Skeletal muscle satellite cell (primary cell): ENCODE data around the gene SLC38A6.
"Not testable (repeated sequence)": the region's sequence is repeated elsewhere in the genome, so short reads cannot be mapped to it uniquely, and the experiment has no call there.

Experiments
- H3K27me3 ChIP-seq: 2 replicates; pipeline ENCODE4 v1.7.0; 2013; ENCODE audit warnings: low read length; ENCODE audit not compliant: control insufficient read depth, insufficient read depth
- H3K36me3 ChIP-seq: 2 replicates; pipeline ENCODE4 v1.7.0; 2013; ENCODE audit warnings: mild to moderate bottlenecking, control low read depth, low read length; ENCODE audit not compliant: insufficient read depth
- H3K4me1 ChIP-seq: 2 replicates; pipeline ENCODE4 v1.7.0; 2013; ENCODE audit warnings: low read length; ENCODE audit not compliant: control insufficient read depth, insufficient read depth
- H3K4me2 ChIP-seq: 2 replicates; pipeline ENCODE4 v1.7.0; 2013; ENCODE audit warnings: mild to moderate bottlenecking, low read length
- H3K4me3 ChIP-seq: 2 replicates; pipeline ENCODE4 v1.7.0; 2013; ENCODE audit warnings: low read length
- H3K9ac ChIP-seq: 2 replicates; pipeline ENCODE4 v1.7.0; 2013; ENCODE audit warnings: mild to moderate bottlenecking, low read depth, low read length, moderate library complexity
- H3K9me3 ChIP-seq: replicated peaks from 2 replicates; pipeline ENCODE4 v1.7.0; 2013; ENCODE audit warnings: mild to moderate bottlenecking, control low read depth, low read length

SLC38A6 gene

DNA sequence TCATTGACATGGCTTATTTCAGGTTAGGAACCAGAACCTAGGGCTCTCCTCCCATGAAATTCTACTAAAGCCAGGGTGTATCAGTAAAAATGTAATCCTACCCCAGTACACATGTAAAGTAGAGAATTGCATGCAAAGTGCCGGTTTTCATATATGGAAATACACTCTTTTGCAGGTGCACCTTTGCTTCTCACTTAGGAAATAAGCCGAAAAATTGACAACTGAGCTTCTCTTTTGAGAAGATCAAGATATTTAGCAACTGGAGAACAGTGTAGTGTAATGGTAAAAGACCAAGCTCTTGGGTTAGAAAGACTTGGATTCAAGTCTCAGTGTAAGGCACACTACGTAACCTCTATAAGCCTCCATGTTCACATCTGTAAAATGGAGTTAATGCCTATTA, 82.4 kb downstream of the SLC38A6 start:
- no peak overlapping the region for H3K4me2 ChIP-seq
- no peaks in the 10 kb centered on the region for H3K4me1 ChIP-seq
- H3K9ac ChIP-seq: no peak overlapping the region
- no peak overlapping the region for H3K4me3 ChIP-seq
- peaks cover 8% of the 10 kb centered on the region for H3K36me3 ChIP-seq
- H3K27me3 ChIP-seq: no peaks in the 10 kb centered on the region
- H3K9me3 ChIP-seq: no peaks in the 10 kb centered on the region

DNA sequence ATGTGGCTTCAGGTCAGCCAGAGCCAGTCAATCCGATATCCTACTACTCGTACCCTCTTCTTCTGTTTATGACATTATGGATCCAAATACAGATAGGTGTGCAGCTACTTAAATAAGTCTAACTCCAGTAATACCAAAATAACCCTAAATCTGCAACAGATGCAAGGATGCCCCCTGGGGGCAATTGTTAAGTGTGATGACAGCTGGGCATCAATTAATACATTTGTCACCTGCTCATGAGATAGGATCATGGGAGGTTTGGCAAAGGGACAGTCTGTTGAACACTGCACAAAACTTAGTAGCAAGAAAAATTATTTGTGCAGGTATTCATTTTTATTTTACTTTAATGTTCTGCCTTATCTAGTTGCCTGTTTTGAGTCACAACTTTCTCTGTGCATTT, 83.2 kb downstream of the SLC38A6 start:
- Histone ChIP-seq H3K4me1 (no peaks in the 10 kb centered on the region), H3K4me3 (no peak overlapping the region), H3K4me2 (no peak overlapping the region), H3K27me3 (no peaks in the 10 kb centered on the region), H3K36me3 (peaks cover 11% of the 10 kb centered on the region), H3K9ac (no peak overlapping the region), H3K9me3 (no peaks in the 10 kb centered on the region)

DNA sequence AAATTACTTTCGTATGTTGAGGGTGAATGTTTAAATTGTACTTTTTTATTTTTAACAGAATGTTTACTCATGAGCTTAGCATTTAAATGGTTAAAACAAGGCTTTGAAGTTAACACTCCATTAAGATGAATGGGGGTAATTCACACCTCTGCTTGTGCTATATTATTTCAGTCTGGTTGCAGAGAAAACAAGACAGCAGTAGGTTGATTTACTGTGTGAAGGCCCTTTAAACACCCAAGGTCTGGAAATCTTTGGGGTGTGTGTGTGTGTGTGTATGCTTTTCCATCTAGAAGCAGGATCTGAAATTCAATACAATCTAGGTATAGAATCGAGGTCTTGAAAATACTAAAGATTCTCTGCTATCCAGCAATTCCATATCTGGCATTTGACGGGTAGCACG, 83.8 kb downstream of the SLC38A6 start:
- Histone ChIP-seq H3K4me2 (no peak overlapping the region), H3K9me3 (no peaks in the 10 kb centered on the region), H3K27me3 (no peaks in the 10 kb centered on the region), H3K4me1 (no peaks in the 10 kb centered on the region), H3K4me3 (no peak overlapping the region), H3K9ac (no peak overlapping the region), H3K36me3 (peaks cover 15% of the 10 kb centered on the region)

DNA sequence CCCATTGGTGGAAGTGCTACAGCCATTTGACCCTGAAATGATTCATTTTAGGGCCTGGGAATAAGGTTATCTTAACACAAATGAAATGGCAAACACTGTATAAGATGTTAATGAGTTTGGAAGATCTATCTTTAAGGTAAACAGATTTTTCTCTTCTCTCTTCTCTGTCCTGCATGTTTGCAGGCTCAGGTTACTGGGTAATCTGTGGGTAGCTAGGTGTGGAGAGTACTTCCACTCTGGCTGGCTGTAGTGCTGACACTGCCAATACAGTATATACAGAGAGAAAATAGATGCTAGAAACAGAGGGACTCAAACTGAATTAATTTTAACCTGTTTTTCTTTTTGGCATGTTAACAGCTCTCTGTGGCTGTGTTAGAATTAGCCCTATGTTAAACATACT, 84.6 kb downstream of the SLC38A6 start:
- no peaks in the 10 kb centered on the region for H3K27me3 ChIP-seq
- H3K4me1 ChIP-seq: no peaks in the 10 kb centered on the region
- H3K9ac ChIP-seq: no peak overlapping the region
- H3K9me3 ChIP-seq: no peaks in the 10 kb centered on the region
- peaks cover 15% of the 10 kb centered on the region for H3K36me3 ChIP-seq
- no peak overlapping the region for H3K4me3 ChIP-seq
- no peak overlapping the region for H3K4me2 ChIP-seq

DNA sequence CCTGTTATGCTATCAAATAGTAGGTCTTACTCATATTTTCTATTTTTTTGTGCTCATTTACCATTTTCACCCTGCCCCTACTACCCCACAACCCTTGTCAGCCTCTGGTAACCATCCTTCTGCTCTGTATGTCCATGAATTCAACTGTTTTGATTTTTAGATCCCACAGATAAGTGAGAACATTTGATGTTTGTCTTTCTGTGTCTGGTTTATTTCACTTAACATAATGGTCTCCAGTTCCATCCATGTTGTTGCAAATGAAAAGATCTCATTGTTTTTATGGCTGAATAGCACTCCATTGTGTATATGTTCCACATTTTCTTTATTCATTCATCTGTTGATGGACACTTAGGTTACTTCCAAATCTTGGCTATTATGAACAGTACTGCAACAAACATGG, 91.4 kb downstream of the SLC38A6 start:
- H3K9me3 ChIP-seq, H3K4me3 ChIP-seq, H3K27me3 ChIP-seq, H3K36me3 ChIP-seq, H3K4me2 ChIP-seq, H3K9ac ChIP-seq: not testable (repeated sequence)
- peaks cover 13% of the 10 kb centered on the region for H3K4me1 ChIP-seq

- no peaks in the 10 kb centered on the region for H3K27me3 ChIP-seq
- no peak overlapping the region for H3K4me2 ChIP-seq
- no peak overlapping the region for H3K4me3 ChIP-seq
- H3K9ac ChIP-seq: no peak overlapping the region
- H3K36me3 ChIP-seq: peaks cover 5% of the 10 kb centered on the region
- peaks cover 23% of the 10 kb centered on the region for H3K4me1 ChIP-seq
- H3K9me3 ChIP-seq: no peaks in the 10 kb centered on the region
Observed at GRCh38 chr14:61074852-61075251, 93.8 kb downstream of the SLC38A6 start.

DNA sequence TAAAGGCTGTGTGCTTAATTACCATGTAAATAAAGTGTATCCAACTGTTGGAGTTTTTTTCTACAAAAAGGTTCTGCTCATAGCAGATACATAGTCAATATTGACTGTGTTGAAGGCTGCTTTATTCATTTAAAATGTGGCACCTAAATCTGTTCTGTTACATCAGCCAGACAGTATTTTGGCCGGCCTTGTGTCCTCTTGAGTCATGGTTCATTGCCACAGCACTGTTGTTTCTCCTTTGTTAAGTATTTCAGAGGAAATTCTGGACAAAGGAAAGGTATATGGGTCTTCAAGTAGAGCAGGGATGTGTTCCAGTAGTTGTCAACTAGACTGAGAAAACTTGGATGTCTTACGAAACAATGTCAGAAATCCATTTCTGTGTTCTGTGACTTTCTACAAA, 95.5 kb downstream of the SLC38A6 start:
- peaks cover 10% of the 10 kb centered on the region for H3K36me3 ChIP-seq
- H3K9me3 ChIP-seq: no peaks in the 10 kb centered on the region
- no peaks in the 10 kb centered on the region for H3K27me3 ChIP-seq
- no peak overlapping the region for H3K4me3 ChIP-seq
- H3K9ac ChIP-seq: no peak overlapping the region
- H3K4me2 ChIP-seq: no peak overlapping the region
- peaks cover 27% of the 10 kb centered on the region for H3K4me1 ChIP-seq

DNA sequence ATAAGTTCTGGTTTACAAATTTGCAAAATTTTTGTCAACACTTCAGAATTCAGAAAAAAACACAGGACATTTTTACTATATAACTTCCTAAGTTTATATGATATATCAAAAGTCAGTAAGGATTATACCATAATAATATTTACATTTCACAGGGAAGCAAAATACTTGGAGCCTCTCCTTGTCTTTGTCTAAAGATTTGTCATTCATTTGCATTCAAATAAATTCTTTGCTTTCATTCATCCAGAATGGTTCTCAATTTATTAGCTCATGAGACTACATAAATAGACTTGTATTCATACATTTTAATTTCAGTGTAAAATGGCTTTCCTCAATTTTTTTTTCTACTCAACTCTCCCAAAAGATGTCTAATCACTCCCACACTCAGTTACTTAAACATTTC, 96.4 kb downstream of the SLC38A6 start:
- no peak overlapping the region for H3K9ac ChIP-seq
- no peak overlapping the region for H3K4me3 ChIP-seq
- H3K9me3 ChIP-seq: no peaks in the 10 kb centered on the region
- H3K4me2 ChIP-seq: no peak overlapping the region
- no peaks in the 10 kb centered on the region for H3K27me3 ChIP-seq
- H3K4me1 ChIP-seq: peaks cover 27% of the 10 kb centered on the region
- H3K36me3 ChIP-seq: peaks cover 10% of the 10 kb centered on the region

- Histone ChIP-seq H3K4me3 (no peak overlapping the region), H3K4me1 (peaks cover 27% of the 10 kb centered on the region), H3K4me2 (no peak overlapping the region), H3K27me3 (no peaks in the 10 kb centered on the region), H3K9me3 (no peaks in the 10 kb centered on the region), H3K9ac (no peak overlapping the region), H3K36me3 (peaks cover 12% of the 10 kb centered on the region)
Observed at GRCh38 chr14:61077951-61078720, 97.1 kb downstream of the SLC38A6 start.

- H3K9ac ChIP-seq: no peak overlapping the region
- H3K4me3 ChIP-seq: no peak overlapping the region
Observed at GRCh38 chr14:61080591-61081010, 99.6 kb downstream of the SLC38A6 start.

DNA sequence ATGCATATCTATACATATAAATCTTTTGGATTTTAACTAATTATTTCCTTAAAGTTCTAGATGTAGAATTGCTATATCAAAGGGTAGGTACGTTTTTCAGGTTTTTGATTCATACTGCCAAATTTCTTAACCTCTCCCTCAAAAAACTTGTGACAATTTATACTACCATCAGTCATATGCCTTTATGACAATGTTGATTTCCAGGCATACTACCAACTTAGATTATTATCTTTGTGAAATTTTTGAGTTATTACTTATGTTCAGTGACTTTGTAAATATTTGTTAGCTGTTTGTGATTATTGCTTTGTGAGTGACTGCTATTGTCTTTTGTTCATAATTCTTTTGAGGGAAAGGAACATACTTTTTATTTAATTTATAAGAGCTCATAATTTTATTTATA, 107.0 kb downstream of the SLC38A6 start:
- H3K4me3 ChIP-seq: no peak overlapping the region

More at GRCh38 chr14:61080591-61081010, 99.6 kb downstream of the SLC38A6 start:
- no peak overlapping the region for H3K4me2 ChIP-seq
- peaks cover 28% of the 10 kb centered on the region for H3K36me3 ChIP-seq
- H3K4me1 ChIP-seq: peaks cover 27% of the 10 kb centered on the region
- no peaks in the 10 kb centered on the region for H3K27me3 ChIP-seq
- no peaks in the 10 kb centered on the region for H3K9me3 ChIP-seq

GRCh38 chr14:61089126-61089750, 108.2 kb downstream of the SLC38A6 start:
- H3K4me1 ChIP-seq: peaks cover 8% of the 10 kb centered on the region
- H3K9ac ChIP-seq: no peak overlapping the region
- no peaks in the 10 kb centered on the region for H3K27me3 ChIP-seq
- no peak overlapping the region for H3K4me2 ChIP-seq
- H3K4me3 ChIP-seq: no peak overlapping the region
- peaks cover 6% of the 10 kb centered on the region for H3K36me3 ChIP-seq
- H3K9me3 ChIP-seq: no peaks in the 10 kb centered on the region

More for the DNA sequence above, 107.0 kb downstream of the SLC38A6 start:
- H3K9ac ChIP-seq: no peak overlapping the region
- H3K36me3 ChIP-seq: peaks cover 17% of the 10 kb centered on the region
- H3K4me2 ChIP-seq: no peak overlapping the region
- no peaks in the 10 kb centered on the region for H3K9me3 ChIP-seq
- H3K4me1 ChIP-seq: peaks cover 8% of the 10 kb centered on the region
- H3K27me3 ChIP-seq: no peaks in the 10 kb centered on the region
